Measurements from ENCODE around the gene EGLN2.
"Not testable (repeated sequence)": the region's sequence is repeated elsewhere in the genome, so short reads cannot be mapped to it uniquely, and the experiment has no call there.

The EGLN2 gene

DNA sequence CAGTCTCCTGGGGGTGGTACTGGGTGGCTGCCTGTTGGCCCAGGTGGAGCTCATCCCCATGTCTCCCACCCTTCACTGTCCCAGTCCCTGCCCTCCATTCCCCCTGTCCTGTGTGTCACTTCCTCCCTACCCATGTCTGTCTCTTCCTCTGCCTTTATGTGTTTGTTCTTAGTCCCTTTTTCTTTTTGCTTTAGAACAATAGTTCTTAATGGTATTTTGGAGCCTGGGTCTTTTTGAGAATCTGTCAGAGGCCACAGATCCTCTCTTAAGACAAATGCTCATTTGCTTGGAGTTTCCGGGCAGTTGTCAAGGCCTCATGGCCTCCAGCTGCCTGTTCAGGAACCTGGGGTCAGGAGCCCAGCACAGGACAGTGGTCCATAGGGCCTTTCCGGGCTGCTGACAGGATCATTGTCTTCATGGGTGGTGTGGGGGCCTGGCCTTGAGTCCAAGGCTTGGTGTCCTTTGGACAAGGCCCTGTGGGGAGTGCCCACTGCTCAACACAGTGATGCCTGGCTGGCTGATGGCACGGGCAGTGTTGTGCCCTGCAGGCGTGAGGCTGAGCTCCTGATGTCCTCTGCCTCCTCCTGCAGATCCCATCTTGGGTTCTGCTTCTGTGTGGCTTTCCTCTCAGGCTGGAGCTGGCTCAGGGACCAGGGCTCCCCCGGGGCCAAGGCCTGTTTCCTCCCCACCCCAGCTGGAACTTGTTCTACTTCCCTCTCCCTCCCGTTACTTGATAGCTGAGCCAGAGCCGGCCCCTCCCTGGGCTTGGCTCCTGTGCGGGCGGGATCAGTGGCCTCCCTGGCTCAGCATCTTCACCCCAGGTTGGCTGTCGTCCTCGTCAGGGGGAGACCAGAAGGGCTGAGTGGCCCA lies 3.5 kb downstream of the EGLN2 start:
- DNase-seq = no peak

DNA sequence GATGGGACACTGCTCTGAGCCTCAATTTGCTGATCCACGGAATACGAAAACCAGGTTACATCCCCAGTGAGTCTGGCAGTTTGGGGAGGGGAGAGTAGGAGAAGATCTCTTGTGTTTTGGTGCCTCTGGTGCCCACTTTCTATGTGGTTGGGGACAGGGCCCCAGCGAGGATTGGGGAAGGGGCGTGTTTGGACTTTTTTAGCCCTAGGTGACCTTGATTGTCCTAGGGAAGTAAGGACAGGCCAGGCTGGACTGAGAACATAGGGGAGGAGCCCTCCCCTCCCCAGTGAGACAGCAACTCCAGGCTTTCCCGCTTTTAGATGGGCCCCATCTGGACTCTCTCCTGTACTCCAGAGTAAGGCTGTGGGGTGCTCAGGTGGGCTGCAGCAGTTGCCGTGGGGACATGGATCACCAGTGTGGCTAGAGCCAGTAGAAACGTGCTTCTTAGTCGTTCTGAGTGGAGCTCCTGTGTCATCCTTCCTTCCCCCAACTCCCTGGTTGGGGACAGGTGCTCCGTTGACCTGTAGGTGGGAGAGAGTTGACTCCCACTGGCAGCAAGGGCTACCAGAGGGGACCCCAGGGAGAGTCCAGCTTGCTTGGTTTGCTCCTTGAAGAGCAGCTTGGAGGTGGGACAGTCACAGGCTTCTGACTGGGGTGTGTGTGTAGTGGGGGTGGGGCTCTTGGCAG lies 4.3 kb downstream of the EGLN2 start:
- no peak for DNase-seq

DNA sequence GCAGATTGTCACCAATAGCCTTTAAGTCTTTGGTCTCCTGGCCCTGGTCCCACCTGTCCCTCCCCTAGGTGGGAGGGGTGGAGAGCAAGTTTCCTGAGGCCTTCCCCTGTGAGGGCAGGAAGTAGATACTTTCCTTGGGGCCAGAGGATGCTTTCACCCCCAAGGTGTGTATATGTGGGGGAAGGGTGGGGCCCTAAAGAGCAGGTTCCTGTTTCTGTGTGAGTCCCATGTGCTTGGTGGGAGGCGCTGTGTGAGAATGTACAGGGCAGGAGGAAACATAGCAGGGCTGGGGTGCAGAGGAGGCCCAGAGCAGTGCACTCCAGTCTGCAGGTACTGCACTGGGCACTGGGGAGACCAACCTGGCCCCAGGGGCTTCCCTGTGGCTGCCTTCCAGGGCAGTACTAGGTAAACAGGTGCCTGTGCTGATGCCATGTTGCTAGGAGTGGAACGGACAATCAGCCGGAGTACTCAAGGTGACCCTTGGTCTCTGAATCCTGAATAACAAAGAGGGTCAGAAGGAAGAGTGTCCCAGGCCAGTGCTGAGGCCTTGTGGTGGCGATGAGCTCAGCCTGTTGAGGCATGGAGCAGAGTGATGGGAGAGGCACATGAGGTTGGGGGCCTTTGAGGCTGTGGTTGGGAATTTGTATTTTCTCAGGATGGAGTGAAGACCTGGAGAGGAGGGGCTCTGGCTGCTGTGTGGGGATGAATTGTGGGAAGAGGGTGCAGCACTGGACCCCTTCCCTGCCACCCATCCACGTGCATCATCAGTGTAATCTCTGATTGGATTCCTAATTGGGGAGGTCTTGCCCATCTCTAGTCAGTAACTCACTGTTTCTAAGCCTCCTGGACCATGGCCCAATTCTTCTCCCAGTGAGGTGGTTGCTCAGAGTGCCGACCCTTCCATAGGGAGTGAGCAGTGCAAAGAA lies 5.1 kb downstream of the EGLN2 start:
- DNase-seq = peak; percentile 88

DNA sequence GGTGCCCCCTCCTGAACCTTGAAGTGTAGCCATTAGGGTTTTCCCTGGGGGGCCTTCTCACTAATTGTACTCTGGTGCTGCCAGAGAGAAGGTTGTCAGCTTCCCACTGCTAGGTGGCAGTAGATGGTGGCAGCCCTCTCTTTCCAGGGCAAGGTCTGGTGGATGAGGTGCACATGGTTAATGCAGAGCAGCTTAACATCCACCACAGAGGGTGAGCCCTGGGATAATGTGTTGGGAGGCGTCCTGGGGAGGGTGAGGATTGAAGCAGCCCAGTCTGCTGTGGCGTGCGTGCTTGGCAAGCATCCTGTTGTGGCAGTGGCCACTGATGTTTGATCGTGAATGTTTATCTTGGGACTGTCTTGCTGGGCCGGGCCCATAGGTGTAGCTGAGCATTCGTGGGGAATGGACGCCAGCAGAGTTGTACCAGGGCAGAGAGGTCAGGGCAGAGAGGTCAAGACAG lies 5.8 kb downstream of the EGLN2 start:
- no peak for DNase-seq

DNA sequence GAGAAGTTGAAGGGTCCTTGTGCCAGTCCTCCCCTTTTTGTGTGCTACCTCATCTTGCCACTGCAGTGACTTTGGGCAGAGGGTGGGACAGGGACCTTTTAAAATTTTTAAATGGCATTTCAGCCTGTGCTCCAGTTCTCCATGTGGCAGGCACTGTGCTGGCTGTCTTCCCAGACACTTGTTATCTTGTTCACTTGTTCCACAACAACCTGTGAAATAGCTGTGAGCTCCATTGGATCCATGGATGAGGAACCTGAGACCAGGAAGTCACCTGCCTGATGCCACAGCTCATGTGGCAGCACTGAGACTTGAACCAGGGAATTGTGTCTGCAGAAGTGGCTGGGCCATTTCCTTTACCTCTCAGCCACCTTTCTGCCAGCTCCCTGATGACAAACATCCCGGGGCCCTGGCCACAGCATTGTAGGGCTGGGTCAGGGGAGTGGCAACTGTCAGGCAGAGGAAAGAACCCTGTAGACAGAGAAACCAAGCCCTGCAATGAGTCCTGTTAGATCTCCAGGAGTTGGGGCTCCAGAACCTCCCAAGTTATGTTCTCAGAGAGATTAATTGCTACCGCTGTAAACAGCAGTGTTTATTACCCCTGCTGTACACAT lies 6.4 kb downstream of the EGLN2 start:
- DNase-seq = peak; percentile 50

DNA sequence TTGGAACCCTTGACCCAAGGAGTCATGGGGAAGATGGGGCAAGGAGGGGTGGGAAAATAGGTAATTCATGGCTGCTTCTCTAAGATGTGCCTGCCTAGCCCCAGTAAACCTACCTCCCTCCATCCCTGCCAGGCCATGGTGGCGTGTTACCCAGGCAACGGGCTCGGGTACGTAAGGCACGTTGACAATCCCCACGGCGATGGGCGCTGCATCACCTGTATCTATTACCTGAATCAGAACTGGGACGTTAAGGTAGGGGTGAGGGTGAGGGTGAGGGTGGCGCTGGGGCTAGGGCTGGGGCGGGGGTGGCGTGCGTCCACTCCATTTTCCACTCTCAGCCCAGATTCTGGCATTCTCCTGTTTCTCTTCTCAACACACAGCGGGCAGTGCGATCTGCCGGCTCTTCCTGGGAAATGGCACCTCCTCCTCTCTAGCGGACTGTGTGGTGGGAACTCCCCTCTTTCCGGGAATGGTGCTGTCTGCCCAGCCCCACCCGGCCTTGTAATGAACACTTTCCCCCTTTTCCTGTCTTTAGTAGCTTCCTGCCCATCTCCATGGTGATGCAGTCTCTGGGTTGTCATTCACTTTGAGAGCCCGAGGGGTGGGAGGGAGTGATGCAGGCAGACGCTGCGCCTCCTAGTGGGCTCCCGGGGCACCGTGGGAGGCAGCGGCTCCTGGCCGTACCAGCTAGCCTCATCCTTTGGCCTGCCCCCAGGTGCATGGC lies 7.6 kb downstream of the EGLN2 start:
- DNase-seq = peak; percentile 86

DNA sequence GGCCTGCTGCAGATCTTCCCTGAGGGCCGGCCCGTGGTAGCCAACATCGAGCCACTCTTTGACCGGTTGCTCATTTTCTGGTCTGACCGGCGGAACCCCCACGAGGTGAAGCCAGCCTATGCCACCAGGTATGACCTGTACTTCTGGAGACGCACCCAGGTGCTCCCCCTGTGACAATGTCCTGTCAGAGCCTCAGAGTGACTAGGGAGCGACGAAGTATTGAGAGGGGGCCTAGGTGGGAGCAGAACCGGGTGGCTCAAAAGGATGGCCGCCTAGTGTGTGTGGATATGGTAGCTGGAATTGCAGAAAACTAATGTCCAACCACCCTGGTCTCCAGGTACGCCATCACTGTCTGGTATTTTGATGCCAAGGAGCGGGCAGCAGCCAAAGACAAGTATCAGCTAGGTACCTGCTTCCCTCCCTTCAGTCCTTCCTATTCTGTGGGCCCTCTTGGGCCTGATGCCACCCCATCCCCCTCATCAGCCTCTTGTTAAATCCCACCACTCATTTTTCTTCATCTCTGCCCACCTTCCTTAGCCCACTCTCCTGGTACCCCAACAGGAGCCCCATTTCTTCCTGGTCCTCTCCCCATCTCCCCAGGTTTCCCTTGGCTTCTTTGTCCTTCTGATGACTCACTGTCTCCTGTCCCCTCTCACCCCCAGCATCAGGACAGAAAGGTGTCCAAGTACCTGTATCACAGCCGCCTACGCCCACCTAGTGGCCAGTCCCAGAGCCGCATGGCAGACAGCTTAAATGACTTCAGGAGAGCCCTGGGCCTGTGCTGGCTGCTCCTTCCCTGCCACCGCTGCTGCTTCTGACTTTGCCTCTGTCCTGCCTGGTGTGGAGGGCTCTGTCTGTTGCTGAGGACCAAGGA lies 8.4 kb downstream of the EGLN2 start:
- DNase-seq = peak; percentile 41

DNA sequence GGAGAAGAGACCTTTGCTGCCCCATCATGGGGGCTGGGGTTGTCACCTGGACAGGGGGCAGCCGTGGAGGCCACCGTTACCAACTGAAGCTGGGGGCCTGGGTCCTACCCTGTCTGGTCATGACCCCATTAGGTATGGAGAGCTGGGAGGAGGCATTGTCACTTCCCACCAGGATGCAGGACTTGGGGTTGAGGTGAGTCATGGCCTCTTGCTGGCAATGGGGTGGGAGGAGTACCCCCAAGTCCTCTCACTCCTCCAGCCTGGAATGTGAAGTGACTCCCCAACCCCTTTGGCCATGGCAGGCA lies 9.0 kb downstream of the EGLN2 start:
- DNase-seq = no peak

DNA sequence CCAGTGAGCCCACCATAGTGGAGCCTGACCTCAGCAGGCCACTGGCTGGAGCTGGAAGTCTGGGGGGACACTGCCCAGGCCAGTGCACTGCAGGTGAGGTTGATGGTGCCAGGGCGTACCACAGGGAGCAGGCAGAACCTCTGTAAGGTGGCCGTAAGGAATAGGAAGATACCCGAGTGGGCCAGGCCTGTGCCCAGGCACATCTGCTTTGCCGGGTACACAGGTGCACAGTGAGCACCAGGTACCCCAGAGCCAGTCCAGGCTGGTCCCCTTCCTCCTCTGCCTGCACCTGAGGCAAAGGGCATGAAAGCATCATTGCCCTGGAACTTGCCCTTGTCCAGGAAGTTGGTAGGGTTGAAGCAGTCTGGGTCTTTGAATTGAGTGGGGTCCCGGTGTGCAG lies 9.5 kb downstream of the EGLN2 start:
- DNase-seq = no peak

DNA sequence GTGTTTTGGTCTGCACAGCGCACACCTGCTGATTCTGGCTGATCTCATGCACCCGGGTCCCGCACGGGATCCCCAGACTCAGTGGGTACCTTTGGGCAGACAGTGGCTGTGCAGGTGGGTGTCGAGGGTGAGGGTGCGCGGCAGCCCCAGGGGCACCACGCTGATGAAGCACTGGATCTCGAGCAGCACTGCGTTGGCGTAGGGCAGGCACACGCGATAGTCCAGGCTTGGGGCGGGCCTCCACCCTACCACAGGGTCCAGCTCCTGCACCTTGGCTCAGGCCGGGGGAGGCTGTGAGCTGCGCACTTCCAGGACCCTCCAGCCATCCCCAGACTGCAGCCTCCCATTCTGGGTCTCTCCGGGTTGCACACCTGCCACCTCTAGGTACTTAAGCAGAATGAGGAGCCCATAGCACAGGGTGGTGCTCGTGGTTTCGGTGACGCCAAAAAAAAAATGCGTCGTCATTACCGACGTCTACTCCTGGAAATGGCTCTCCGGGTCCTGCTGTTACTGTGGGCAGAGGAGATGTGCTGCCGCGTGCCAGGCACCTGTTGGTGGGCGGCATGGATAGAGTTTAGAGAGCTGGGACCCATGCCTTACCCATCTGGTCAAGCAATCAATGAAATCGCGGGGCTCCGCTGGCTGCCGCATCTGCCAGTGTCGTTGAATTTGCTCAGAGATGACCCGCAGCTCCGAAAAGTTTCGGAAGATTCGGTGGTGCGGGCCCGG lies 10.5 kb downstream of the EGLN2 start:
- DNase-seq = no peak

DNA sequence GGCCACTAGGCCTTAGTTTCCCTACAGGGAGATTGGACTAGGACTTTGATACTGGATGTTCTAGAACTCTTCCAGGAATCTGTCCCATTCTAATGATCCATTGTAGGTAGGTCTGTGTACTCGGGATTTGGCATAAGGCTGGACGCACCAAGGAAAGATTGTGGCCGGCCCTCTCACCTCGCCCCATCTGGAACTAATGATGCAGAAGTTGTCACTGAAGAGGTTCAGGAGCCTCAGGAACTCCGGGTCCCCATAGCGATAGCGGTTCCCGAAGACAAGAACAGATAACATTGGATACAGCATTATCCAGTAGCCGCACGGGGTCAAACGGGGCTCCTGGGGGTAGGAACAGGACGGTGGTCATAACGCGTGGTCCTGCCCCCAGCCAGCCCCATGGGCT lies 11.2 kb downstream of the EGLN2 start:
- DNase-seq = no peak

DNA sequence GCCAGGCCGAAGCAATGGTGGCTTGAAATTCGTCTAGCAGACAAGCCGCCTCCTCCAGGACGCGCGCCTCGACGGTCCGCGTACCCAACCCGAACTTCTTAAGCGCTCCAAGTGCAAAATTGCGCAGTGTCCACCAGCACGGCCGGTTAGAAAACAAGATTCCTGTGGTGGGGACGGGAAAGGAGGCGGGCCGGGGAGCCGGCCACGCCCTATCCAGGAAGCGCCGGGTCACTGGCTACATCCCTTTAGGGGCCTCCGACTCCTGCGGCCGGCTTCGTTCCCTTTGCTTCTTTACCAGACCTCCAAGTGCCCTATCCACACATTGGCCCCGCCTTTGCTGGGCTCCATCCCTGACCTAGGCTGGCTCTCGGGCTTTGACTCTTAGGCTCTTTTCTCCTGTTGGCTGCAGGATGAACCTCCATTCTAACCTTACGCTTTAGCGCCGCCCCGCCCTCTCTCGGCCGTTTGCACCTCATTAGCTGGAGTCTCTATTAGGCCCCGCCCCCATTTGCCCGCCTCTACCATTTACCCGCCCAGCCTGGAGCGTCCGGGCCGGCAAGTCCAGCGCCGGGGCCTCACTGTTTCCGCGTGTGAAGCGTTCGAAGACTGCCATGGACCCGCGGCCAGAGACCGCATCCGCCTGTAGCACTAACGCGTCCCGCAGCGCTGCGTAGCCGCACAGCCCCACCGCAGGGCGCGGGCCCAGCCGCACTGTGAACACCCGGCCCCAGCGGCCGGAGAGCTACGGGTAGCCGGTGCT lies 11.8 kb downstream of the EGLN2 start:
- DNase-seq = peak; percentile 66

DNA sequence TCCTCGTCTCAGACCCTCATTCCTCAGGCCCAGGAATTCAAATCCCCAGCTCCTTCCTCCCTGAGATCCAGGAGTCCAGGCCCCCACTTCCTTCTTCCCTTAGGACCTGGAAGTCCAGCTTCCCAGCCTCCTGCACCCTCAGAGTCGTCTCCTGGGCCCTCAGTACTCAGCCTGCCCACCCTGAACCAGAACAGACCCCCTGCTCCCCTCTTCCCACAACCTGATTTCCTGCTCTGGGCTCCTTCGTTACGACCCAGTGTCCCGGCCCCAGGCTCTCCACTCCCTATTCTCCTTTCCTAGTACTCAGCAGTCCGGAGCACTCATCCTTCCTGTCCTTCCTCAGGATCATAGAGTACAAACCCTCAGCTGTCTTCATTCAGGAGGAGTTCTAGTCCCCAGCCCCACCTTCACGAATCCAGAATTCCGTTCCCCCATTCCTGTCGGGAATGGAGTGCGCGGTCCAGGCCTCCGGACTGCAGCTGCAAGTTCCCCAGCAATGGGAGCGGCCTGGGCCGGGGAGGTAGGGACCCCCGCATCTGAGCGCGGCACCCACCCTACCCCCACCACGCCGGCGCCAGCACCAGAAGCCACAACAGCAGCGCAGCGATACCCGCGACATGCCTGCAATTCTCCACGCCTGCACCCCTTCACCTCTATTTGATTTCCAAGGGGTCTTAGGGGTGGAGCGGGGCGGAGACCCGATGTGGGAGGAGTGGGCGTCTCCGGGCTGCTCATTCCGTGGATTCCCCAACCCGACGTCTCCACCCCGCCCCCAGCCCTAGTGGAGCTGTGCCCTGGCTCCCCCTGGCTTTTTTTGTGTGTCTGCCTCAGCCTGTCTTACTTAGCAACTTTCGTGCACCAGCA lies 12.7 kb downstream of the EGLN2 start:
- DNase-seq = no peak

DNA sequence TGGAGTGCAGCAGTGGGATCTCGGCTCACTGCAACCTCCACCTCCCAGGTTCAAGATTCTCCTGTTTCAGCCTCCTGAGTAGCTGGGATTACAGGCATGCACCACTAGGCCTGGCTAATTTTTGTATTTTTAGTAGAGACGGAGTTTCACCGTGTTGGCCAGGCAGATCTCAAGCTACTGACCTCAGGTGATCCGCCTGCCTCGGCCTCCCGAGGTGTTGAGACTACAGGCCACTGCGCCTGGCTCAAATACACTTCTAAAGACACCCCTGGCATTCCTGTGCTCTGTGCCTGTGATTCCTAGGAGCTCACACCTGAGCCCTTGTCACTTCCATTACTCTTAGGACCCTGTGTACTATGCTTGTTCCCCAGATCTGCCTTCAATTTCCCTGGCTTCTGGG lies 13.6 kb downstream of the EGLN2 start:
- DNase-seq = not testable (repeated sequence)

DNA sequence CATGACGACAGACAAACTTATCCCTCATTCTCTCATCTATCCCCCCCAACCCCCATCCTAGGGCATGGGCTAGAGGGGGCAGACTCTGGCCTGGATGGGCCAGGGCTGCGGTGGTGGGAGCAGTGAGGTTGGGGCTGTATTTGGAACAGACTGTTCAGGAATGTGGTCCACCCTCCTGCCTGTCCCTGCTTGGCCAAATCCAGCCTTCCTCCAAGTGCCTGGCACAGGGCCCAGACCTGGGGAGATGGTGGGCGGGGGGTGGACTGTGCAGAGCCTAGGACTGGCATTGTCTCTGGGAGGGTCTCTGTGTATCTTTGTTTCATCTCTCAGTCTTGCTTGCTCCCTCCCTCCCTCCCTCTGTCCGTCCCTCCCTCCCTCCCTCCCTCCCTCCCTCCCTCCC lies 14.2 kb downstream of the EGLN2 start:
- no peak for DNase-seq

DNA sequence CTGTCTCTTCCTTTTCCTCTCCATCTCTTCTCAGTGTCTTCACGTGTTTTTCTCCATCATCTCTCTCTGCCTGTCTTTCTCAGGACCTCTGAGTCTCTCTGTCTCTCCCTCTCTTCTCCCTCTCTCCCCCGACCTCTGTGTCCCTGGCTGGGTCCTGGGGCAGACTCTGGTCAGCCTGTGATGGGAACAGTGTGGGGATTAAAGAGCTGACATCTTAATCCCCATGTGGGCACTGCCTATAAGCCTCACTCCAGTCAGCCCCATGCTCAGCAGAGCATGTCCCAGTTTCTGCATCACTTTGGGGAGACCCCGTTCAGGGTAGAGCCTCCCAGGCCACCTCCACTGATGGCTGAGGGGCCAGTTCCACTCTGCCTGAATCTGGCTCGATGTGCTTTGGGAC lies 16.2 kb downstream of the EGLN2 start:
- DNase-seq = no peak

DNA sequence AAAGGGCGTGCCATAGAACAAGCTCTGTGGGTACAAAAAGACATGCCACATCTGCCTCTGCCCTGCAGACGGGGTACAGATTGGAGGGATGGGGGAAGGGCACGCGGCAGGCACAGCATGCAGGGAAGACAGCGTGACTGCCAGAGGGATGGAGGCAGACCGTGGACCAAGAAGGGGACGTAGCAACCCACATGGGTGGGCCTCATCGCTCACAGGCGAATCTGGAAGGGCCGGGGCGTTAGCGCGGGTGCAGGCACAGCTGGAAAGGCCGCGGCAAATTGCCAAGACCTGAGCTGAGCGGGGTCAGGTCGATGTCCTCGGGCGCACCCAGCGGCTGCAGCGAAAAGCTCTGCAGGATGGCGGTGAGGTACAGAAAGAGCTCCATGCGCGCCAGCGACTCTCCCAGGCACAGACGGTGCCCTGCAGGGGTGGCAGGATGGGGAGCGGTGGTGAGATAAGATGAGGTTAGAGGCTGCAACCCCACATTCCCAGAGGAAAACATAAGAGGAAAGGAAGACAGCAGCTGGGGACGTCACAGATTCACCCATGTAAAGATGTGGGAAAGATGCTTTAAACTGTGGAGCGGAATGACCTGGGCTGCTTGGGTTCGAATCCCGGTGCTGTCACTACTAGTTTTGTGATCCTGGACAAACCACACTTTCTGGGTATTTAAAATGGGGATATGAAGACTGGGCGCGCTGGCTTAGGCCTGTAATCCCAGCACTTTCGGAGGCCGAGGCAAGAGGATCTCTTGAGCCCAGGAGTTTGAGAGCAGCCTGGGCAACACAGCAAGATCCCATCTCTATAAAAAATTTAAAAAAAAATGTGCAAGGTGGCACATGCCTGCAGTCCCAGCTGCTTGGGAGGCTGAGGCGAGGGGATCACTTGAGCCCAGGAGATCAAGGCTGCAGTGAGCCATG lies 19.7 kb downstream of the EGLN2 start:
- DNase-seq = peak; percentile 84

All from CD4-positive, alpha-beta T cell treated with Interleukin-15 for 1 hour (primary cell).